Neural progenitor cell (in vitro differentiated cells): Measurements from ENCODE around the gene CACNA1C. TPM values are rescaled to one million over a fixed set of nuclear protein-coding genes. Genes with fewer than 3 reads are reported as not detected.

Source experiments
- DNase-seq: peaks from one replicate; pipeline ENCODE4 v3.0.0-alpha.2; 2016; ENCODE audit warnings: low spot score
- H2AFZ ChIP-seq: fragments of 200-600 bp; sonication (generic); replicated peaks from 2 replicates; pipeline ENCODE4 v1.6.1; 2016; ENCODE audit warnings: antibody characterized with exemption
- H3F3A ChIP-seq: fragments of 200-600 bp; sonication (generic); 2 replicates; pipeline ENCODE4 v1.6.1; 2016; ENCODE audit warnings: antibody characterized with exemption, low read depth
- H3K27ac ChIP-seq: fragments of 200-600 bp; sonication (generic); 2 replicates; pipeline ENCODE4 v1.5.1; 2016; ENCODE audit warnings: mild to moderate bottlenecking
- H3K27me3 ChIP-seq: fragments of 200-600 bp; sonication (generic); 2 replicates; pipeline ENCODE4 v1.6.1; 2016; ENCODE audit warnings: mild to moderate bottlenecking, moderate library complexity
- H3K36me3 ChIP-seq: fragments of 200-600 bp; sonication (generic); 2 replicates; pipeline ENCODE4 v1.5.1; 2016
- H3K4me1 ChIP-seq: fragments of 200-600 bp; sonication (generic); 2 replicates; pipeline ENCODE4 v1.6.1; 2016; ENCODE audit warnings: mixed run types
- H3K4me2 ChIP-seq: fragments of 200-600 bp; sonication (generic); 2 replicates; pipeline ENCODE4 v1.6.1; 2016
- H3K4me3 ChIP-seq: fragments of 200-600 bp; sonication (generic); 2 replicates; pipeline ENCODE4 v1.5.1; 2016
- H3K79me2 ChIP-seq: fragments of 200-600 bp; sonication (generic); 2 replicates; pipeline ENCODE4 v1.6.1; 2016; ENCODE audit warnings: low read depth
- H3K9ac ChIP-seq: fragments of 200-600 bp; sonication (generic); 2 replicates; pipeline ENCODE4 v1.6.1; 2016
- H3K9me3 ChIP-seq: fragments of 200-600 bp; sonication (generic); 2 replicates; pipeline ENCODE4 v1.5.1; 2016; ENCODE audit warnings: low read depth
- H4K20me1 ChIP-seq: fragments of 200-600 bp; sonication (generic); 2 replicates; pipeline ENCODE4 v1.6.1; 2016; ENCODE audit warnings: low read depth
- H3K27ac Mint-ChIP-seq: 3 replicates; pipeline ENCODE4 v1.8.0; 2021; ENCODE audit warnings: mixed read lengths
- H3K27me3 Mint-ChIP-seq: 2 replicates; pipeline ENCODE4 v1.8.0; 2022; ENCODE audit warnings: low read depth, mild to moderate bottlenecking, inconsistent platforms, moderate library complexity, mixed read lengths; ENCODE audit not compliant: insufficient read depth
- H3K36me3 Mint-ChIP-seq: 3 replicates; pipeline ENCODE4 v1.8.0; 2021; ENCODE audit warnings: mixed read lengths
- H3K4me1 Mint-ChIP-seq: 3 replicates; pipeline ENCODE4 v1.8.0; 2021; ENCODE audit warnings: mixed read lengths
- H3K4me3 Mint-ChIP-seq: 3 replicates; pipeline ENCODE4 v1.8.0; 2021; ENCODE audit warnings: mild to moderate bottlenecking, moderate library complexity, mixed read lengths
- H3K9me3 Mint-ChIP-seq: 3 replicates; pipeline ENCODE4 v1.8.0; 2020; ENCODE audit warnings: mixed read lengths
- CTCF ChIP-seq: fragments of 200-600 bp; sonication (generic); IDR thresholded peaks from 2 replicates; pipeline ENCODE4 v1.5.1; 2017; ENCODE audit warnings: antibody characterized with exemption, mild to moderate bottlenecking
- EZH2 ChIP-seq: fragments of 200-600 bp; sonication (generic); IDR thresholded peaks from 2 replicates; pipeline ENCODE4 v1.6.1; 2017; ENCODE audit warnings: antibody characterized with exemption, mild to moderate bottlenecking, moderate library complexity
- EZH2phosphoT487 ChIP-seq: fragments of 200-600 bp; sonication (generic); IDR thresholded peaks from 2 replicates; pipeline ENCODE4 v1.6.1; 2017; ENCODE audit warnings: antibody characterized with exemption
- total RNA-seq: library from RNA; depleted of rRNA; stranded (reverse); fragments of >200 nt; gene quantifications from 2 replicates; pipeline ENCODE4 v1.2.3, GENCODE V29; 2015; ENCODE audit warnings: low replicate concordance

Gene CACNA1C
- total RNA-seq, 1 donor from 2014 or later: 2.7 TPM

GRCh38 chr12:2287151-2287550, 234.4 kb downstream of the CACNA1C start:
- Histone ChIP-seq H4K20me1 (no peaks in the 10 kb centered on the region), H3K9me3 (no peaks in the 10 kb centered on the region), H2AFZ (no peak overlapping the region), H3K4me3 (no peak overlapping the region), H3K9ac (no peak overlapping the region), H3F3A (no peaks in the 10 kb centered on the region), H3K4me1 (no peaks in the 10 kb centered on the region), H3K27me3 (no peaks in the 10 kb centered on the region), H3K36me3 (no peaks in the 10 kb centered on the region), H3K79me2 (no peaks in the 10 kb centered on the region), H3K27ac (no peak overlapping the region), H3K4me2 (no peak overlapping the region)
- no peak for DNase-seq
- H3K9me3 Mint-ChIP-seq: no peaks in the 10 kb centered on the region
- H3K27ac Mint-ChIP-seq: peak overlapping the region; percentile 93
- no peaks in the 10 kb centered on the region for H3K36me3 Mint-ChIP-seq
- H3K27me3 Mint-ChIP-seq: peaks cover 5% of the 10 kb centered on the region
- no peak for TF ChIP-seq CTCF
- no peak for TF ChIP-seq EZH2phosphoT487
- TF ChIP-seq EZH2: no peak
- no peak overlapping the region for H3K4me3 Mint-ChIP-seq
- H3K4me1 Mint-ChIP-seq: peaks cover 38% of the 10 kb centered on the region

- Histone ChIP-seq H3K9me3 (no peaks in the 10 kb centered on the region), H3K27ac (no peak overlapping the region), H3K4me1 (no peaks in the 10 kb centered on the region), H3K36me3 (no peaks in the 10 kb centered on the region), H4K20me1 (no peaks in the 10 kb centered on the region), H3K79me2 (no peaks in the 10 kb centered on the region), H3K9ac (no peak overlapping the region), H3F3A (no peaks in the 10 kb centered on the region), H3K4me2 (no peak overlapping the region), H2AFZ (no peak overlapping the region), H3K27me3 (no peaks in the 10 kb centered on the region), H3K4me3 (no peak overlapping the region)
- TF ChIP-seq CTCF (no peak), EZH2phosphoT487 (no peak), EZH2 (no peak)
- DNase-seq: no peak
- peaks cover 5% of the 10 kb centered on the region for H3K27me3 Mint-ChIP-seq
- H3K9me3 Mint-ChIP-seq: no peaks in the 10 kb centered on the region
- no peaks in the 10 kb centered on the region for H3K36me3 Mint-ChIP-seq
- peaks cover 38% of the 10 kb centered on the region for H3K4me1 Mint-ChIP-seq
- H3K27ac Mint-ChIP-seq: peak overlapping the region; percentile 93
- no peak overlapping the region for H3K4me3 Mint-ChIP-seq
Observed at GRCh38 chr12:2287589-2287988, 234.8 kb downstream of the CACNA1C start.

- no peaks in the 10 kb centered on the region for H3K36me3 Mint-ChIP-seq
- Histone ChIP-seq H3K4me1 (no peaks in the 10 kb centered on the region), H3K79me2 (no peaks in the 10 kb centered on the region), H3K27ac (no peak overlapping the region), H3K4me2 (no peak overlapping the region), H2AFZ (no peak overlapping the region), H3K9ac (no peak overlapping the region), H3K36me3 (no peaks in the 10 kb centered on the region), H3K27me3 (no peaks in the 10 kb centered on the region), H3F3A (no peaks in the 10 kb centered on the region), H4K20me1 (no peaks in the 10 kb centered on the region), H3K4me3 (no peak overlapping the region), H3K9me3 (no peaks in the 10 kb centered on the region)
- peaks cover 5% of the 10 kb centered on the region for H3K27me3 Mint-ChIP-seq
- TF ChIP-seq CTCF (no peak), EZH2phosphoT487 (no peak), EZH2 (no peak)
- H3K4me3 Mint-ChIP-seq: no peak overlapping the region
- DNase-seq: no peak
- no peak overlapping the region for H3K27ac Mint-ChIP-seq
- H3K9me3 Mint-ChIP-seq: no peaks in the 10 kb centered on the region
- peaks cover 38% of the 10 kb centered on the region for H3K4me1 Mint-ChIP-seq
Observed at GRCh38 chr12:2288001-2288400, 235.2 kb downstream of the CACNA1C start.

GRCh38 chr12:2288471-2288870, 235.7 kb downstream of the CACNA1C start:
- no peak overlapping the region for H3K27ac Mint-ChIP-seq
- Histone ChIP-seq H3K9ac (no peak overlapping the region), H3K4me3 (no peak overlapping the region), H3F3A (no peaks in the 10 kb centered on the region), H3K4me1 (no peaks in the 10 kb centered on the region), H4K20me1 (no peaks in the 10 kb centered on the region), H3K9me3 (no peaks in the 10 kb centered on the region), H2AFZ (no peak overlapping the region), H3K36me3 (no peaks in the 10 kb centered on the region), H3K27me3 (no peaks in the 10 kb centered on the region), H3K4me2 (no peak overlapping the region), H3K27ac (no peak overlapping the region), H3K79me2 (no peaks in the 10 kb centered on the region)
- TF ChIP-seq EZH2 (no peak), EZH2phosphoT487 (no peak), CTCF (no peak)
- H3K9me3 Mint-ChIP-seq: no peaks in the 10 kb centered on the region
- peaks cover 38% of the 10 kb centered on the region for H3K4me1 Mint-ChIP-seq
- DNase-seq: no peak
- peaks cover 5% of the 10 kb centered on the region for H3K27me3 Mint-ChIP-seq
- H3K36me3 Mint-ChIP-seq: no peaks in the 10 kb centered on the region
- H3K4me3 Mint-ChIP-seq: no peak overlapping the region
